IgD-negative memory B cell (primary cell): ENCODE measurements around the gene UNC79. TPM values are rescaled to one million over a fixed set of nuclear protein-coding genes. Genes with fewer than 3 reads are reported as not detected.
A peak's percentile ranks its signal among the peaks of the same experiment; 100 is the strongest.

Source experiments
- H3K27ac Mint-ChIP-seq, 3 donors: one replicate each; pipeline ENCODE4 v1.8.0; 2020 to 2022; ENCODE audit warnings: mild to moderate bottlenecking in 3 of 3, mixed read lengths in 3 of 3, moderate library complexity in 1 of 3
- H3K27me3 Mint-ChIP-seq: one replicate; pipeline ENCODE4 v1.8.0; 2021; ENCODE audit warnings: mixed read lengths
- H3K36me3 Mint-ChIP-seq: one replicate; pipeline ENCODE4 v1.8.0; 2020; ENCODE audit warnings: mild to moderate bottlenecking, mixed read lengths
- H3K4me1 Mint-ChIP-seq, 3 donors: one replicate each; pipeline ENCODE4 v1.8.0; 2020 to 2022; ENCODE audit warnings: mixed read lengths in 3 of 3, mild to moderate bottlenecking in 1 of 3
- H3K4me3 Mint-ChIP-seq, 4 donors: one replicate each; pipeline ENCODE4 v1.8.0; 2020 to 2022; ENCODE audit warnings: mild to moderate bottlenecking in 4 of 4, mixed read lengths in 4 of 4, moderate library complexity in 3 of 4
- H3K9me3 Mint-ChIP-seq, 3 donors: one replicate each; pipeline ENCODE4 v1.8.0; 2020 to 2021; ENCODE audit warnings: mixed read lengths in 3 of 3, mild to moderate bottlenecking in 1 of 3
- polyA plus RNA-seq: library from polyadenylated mRNA; unstranded; fragments of 300-500 nt; fragmentation: Illumina TruSeq; gene quantifications from one replicate; pipeline ENCODE4 v1.2.3, GENCODE V29; 2021

Gene UNC79
- polyA plus RNA-seq, 1 donor from 2014 or later: not detected

DNA sequence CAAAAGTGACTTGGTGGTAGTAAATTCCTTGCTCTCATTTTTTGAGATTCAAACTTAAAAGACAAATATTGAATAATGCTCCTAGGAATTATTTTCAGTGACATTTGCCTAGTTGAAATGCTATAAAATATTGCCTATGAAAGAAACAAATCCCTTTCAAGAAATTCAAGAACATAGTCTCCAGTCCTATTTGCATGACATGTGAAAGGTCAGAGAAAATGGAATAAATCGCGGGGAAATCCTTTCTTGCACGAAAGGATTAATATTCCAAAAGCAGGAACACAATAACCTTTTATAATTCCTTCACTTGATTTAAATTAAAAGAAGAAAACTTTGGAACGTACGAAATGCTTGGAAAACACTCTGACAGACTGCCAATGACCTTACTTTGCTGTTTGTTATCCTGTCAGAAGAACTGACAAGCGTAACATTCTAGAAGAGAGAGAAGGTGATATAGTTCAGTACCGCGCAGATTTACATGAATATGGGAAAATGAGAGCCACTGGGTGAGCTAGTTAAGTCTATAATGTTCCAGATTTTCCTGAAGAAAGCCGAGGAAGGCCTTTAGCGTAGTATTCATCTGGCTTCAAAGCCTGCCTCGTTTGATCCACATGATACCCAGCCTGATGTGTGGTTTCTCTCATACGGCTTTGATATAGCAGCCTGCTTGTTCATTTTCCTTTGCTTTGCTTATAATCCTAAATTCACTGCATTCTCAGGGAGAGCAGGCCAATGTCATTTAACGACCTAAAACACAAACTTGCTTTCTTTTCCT lies 254.6 kb downstream of the UNC79 start:
- Mint-ChIP-seq H3K9me3 (peaks cover 0 to 1% (median 0%) of the 10 kb centered on the region in 3 donors), H3K27me3 (peaks cover 9% of the 10 kb centered on the region), H3K4me3 (no peak overlapping the region), H3K27ac (no peak overlapping the region), H3K4me1 (peaks cover 0 to 2% (median 0%) of the 10 kb centered on the region in 3 donors), H3K36me3 (no peaks in the 10 kb centered on the region)

- Mint-ChIP-seq H3K9me3 (peaks cover 0 to 2% (median 1%) of the 10 kb centered on the region in 3 donors), H3K4me3 (no peak overlapping the region), H3K4me1 (peaks cover 0 to 2% (median 0%) of the 10 kb centered on the region in 3 donors), H3K27ac (no peak overlapping the region), H3K36me3 (no peaks in the 10 kb centered on the region), H3K27me3 (peaks cover 9% of the 10 kb centered on the region)
Measured at GRCh38 chr14:93686268-93686667, 255.5 kb downstream of the UNC79 start.

DNA sequence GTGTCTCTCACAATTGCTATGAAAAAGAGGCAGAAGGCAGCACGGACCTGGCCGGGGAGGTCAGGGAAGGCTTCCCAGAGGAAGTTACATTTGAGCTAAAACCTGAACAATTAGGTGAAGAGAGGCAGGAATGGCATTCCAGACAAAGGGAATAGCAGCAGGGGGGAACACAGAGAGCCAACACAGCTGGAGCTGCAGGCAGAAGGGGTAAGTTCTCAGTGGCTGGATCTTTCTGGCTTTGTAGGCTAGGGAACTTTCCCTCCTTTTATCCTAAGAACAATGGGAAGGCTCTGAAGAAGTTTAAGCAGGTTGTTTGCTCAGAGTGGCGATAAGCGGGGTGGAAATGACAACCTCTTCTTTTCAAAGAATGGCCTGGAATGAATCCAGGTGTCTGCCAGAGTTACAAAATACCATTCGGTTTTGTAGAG lies 257.5 kb downstream of the UNC79 start:
- Mint-ChIP-seq H3K9me3 (peaks cover 0 to 2% (median 1%) of the 10 kb centered on the region in 3 donors), H3K27me3 (peaks cover 9% of the 10 kb centered on the region), H3K36me3 (no peaks in the 10 kb centered on the region), H3K4me3 (no peak overlapping the region), H3K27ac (no peak overlapping the region), H3K4me1 (no peaks in the 10 kb centered on the region)

DNA sequence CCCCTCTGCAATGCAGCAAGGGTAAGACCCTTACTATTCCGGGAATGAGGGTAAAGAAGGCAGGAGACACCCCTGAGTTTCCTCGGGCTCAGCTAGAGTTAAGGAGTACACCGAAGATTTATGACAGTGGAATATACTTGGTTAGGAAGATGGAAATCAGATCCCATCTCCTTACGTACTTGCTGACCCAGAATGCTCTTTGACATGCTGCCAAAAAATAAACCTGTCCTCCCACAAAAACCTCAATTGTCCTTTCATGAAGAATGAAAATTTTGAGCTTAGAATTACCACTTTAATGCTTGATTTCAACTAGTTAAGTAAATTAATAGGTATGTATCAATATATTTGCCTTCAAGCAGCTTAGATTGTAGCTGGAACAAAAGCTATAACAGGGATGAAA lies 258.1 kb downstream of the UNC79 start:
- no peak overlapping the region for H3K27ac Mint-ChIP-seq
- H3K4me1 Mint-ChIP-seq: no peaks in the 10 kb centered on the region
- peaks cover 9% of the 10 kb centered on the region for H3K27me3 Mint-ChIP-seq

DNA sequence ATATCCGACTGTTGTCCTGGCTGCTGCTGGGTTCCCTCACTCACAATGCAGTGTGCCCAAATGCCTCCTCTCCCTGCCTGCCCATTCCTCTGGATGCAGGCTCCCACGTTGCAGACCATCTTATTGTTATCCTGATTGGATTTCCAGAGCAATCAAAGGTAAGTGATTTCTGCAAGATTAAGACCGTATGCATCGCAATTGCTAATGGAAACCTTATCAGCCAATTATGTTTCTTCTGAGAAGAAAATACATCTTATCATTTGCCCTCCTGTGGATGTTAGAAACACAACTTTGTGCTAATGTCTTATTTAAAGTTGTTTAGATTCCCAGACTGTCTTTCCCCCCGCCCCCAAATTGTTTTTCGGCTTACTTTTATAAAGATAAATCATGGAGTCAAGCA lies 259.4 kb downstream of the UNC79 start:
- peaks cover 8% of the 10 kb centered on the region for H3K27me3 Mint-ChIP-seq
- H3K4me1 Mint-ChIP-seq: no peaks in the 10 kb centered on the region
- no peaks in the 10 kb centered on the region for H3K36me3 Mint-ChIP-seq
- H3K27ac Mint-ChIP-seq: no peak overlapping the region
- H3K9me3 Mint-ChIP-seq: peaks cover 0 to 3% (median 1%) of the 10 kb centered on the region in 3 donors
- no peak overlapping the region for H3K4me3 Mint-ChIP-seq

More for the DNA sequence above, 258.1 kb downstream of the UNC79 start:
- no peak overlapping the region for H3K4me3 Mint-ChIP-seq
- H3K36me3 Mint-ChIP-seq: no peaks in the 10 kb centered on the region
- peaks cover 0 to 2% (median 1%) of the 10 kb centered on the region in 3 donors for H3K9me3 Mint-ChIP-seq

GRCh38 chr14:93691042-93691780 lies 260.5 kb downstream of the UNC79 start:
- Mint-ChIP-seq H3K36me3 (no peaks in the 10 kb centered on the region), H3K4me1 (no peaks in the 10 kb centered on the region), H3K9me3 (peaks cover 0 to 3% (median 1%) of the 10 kb centered on the region in 3 donors), H3K27ac (no peak overlapping the region), H3K4me3 (no peak overlapping the region), H3K27me3 (peaks cover 8% of the 10 kb centered on the region)

DNA sequence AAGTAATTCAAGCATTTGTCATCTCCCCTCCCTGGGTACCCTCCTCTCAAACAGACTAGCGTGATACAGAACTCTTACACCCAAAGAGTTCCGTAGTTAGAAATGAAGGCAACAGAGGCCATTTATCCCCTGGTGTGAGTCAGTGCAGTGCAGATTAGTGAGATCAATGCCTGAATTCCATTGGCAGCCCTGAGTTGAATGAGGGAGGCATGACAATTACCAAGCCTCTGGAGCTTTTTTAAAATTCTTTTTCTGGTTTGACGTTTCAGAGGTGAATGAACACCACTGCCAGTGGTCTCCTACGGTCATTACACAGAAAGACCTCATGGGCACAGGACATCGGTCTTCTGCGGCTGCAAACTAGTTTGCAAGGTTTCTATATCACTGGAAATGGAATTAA lies 263.2 kb downstream of the UNC79 start:
- Mint-ChIP-seq H3K27ac (no peak overlapping the region), H3K4me1 (no peaks in the 10 kb centered on the region), H3K36me3 (no peaks in the 10 kb centered on the region)

DNA sequence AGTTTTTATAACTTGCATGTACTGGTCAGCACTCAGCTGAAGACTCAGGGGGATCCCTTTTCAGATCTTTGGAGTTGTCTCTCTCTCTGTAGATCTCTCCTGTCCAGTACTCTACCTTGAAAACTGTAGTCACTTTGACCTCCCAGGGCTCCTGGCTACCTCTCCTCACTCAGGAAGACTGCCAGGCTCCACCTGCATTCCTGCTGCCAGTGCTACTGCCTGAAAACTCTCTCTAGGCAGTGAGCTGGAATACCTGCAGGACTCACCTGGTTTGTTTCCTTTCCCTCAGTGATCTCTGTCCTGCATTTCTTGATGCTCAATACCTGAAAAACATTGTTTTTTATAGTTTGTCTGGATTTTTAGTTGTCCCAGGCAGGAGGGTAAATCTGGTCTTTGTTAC lies 270.2 kb downstream of the UNC79 start:
- Mint-ChIP-seq H3K27ac (no peak overlapping the region), H3K27me3 (peaks cover 18% of the 10 kb centered on the region), H3K36me3 (no peaks in the 10 kb centered on the region), H3K4me3 (no peak overlapping the region), H3K9me3 (peaks cover 4 to 21% (median 11%) of the 10 kb centered on the region in 3 donors), H3K4me1 (no peaks in the 10 kb centered on the region)

More for the DNA sequence above, 263.2 kb downstream of the UNC79 start:
- peaks cover 3% of the 10 kb centered on the region for H3K27me3 Mint-ChIP-seq
- no peak overlapping the region for H3K4me3 Mint-ChIP-seq
- H3K9me3 Mint-ChIP-seq: peaks cover 4 to 6% (median 4%) of the 10 kb centered on the region in 3 donors

- Mint-ChIP-seq H3K4me1 (no peaks in the 10 kb centered on the region), H3K4me3 (no peak overlapping the region), H3K9me3 (peaks cover 4 to 21% (median 14%) of the 10 kb centered on the region in 3 donors), H3K27me3 (peaks cover 18% of the 10 kb centered on the region), H3K27ac (no peak overlapping the region), H3K36me3 (no peaks in the 10 kb centered on the region)
Measured at GRCh38 chr14:93701562-93701961, 270.8 kb downstream of the UNC79 start.

DNA sequence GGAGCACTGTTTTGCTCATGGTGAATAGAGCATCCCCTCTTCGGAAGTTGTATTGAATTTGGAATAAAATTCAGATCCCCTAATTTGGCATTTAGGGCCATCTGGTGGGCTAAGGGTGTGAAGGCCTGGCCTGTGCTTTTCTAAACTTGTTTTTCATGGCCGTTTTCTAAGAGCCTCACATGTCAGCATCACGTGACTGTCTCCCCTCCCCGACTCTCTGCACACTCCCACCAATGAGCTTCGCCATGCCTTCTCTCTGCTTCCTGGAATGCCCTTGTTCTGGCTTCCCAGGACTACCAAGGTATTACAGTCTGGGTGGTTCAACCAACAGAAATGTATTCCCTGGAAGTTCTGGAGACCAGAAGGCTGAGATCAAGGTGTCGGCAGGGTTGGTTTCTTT lies 272.2 kb downstream of the UNC79 start:
- peaks cover 4 to 20% (median 14%) of the 10 kb centered on the region in 3 donors for H3K9me3 Mint-ChIP-seq
- no peaks in the 10 kb centered on the region for H3K36me3 Mint-ChIP-seq
- H3K4me1 Mint-ChIP-seq: no peaks in the 10 kb centered on the region
- H3K27me3 Mint-ChIP-seq: peaks cover 18% of the 10 kb centered on the region
- no peak overlapping the region for H3K4me3 Mint-ChIP-seq
- peak overlapping the region in 1 of 3 donors; percentile 63 for H3K27ac Mint-ChIP-seq

DNA sequence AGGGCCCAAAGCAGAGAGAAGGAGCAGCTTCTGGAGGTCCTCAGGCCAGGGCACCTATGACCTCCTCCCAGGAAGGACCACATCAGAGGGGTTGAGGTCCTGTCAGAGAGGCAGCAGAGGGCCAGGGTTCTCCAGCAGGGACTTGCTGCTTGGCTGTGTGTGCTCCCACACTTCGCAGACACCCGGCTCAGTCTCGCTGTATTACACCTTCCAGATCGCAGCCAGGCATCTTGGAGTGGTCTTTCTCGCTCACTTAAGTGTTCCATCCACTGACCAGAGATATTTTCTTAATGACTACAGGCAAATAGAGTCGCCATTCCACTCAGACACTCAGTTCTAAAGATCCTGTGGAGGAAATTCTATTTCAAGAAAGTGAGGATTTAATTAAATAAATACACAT lies 273.2 kb downstream of the UNC79 start:
- Mint-ChIP-seq H3K9me3 (peaks cover 1 to 17% (median 11%) of the 10 kb centered on the region in 3 donors), H3K4me1 (peaks cover 0 to 2% (median 0%) of the 10 kb centered on the region in 3 donors), H3K36me3 (no peaks in the 10 kb centered on the region), H3K27me3 (peaks cover 18% of the 10 kb centered on the region), H3K4me3 (no peak overlapping the region), H3K27ac (peak overlapping the region in 1 of 3 donors; percentile 6)

- Mint-ChIP-seq H3K4me1 (peaks cover 0 to 2% (median 0%) of the 10 kb centered on the region in 3 donors), H3K4me3 (no peak overlapping the region), H3K9me3 (peaks cover 1 to 4% (median 2%) of the 10 kb centered on the region in 3 donors), H3K36me3 (no peaks in the 10 kb centered on the region), H3K27me3 (peaks cover 15% of the 10 kb centered on the region), H3K27ac (no peak overlapping the region)
Measured at GRCh38 chr14:93705513-93706156, 274.9 kb downstream of the UNC79 start.

- H3K4me3 Mint-ChIP-seq: no peak overlapping the region
- H3K27me3 Mint-ChIP-seq: peaks cover 12% of the 10 kb centered on the region
- H3K4me1 Mint-ChIP-seq: peaks cover 0 to 2% (median 0%) of the 10 kb centered on the region in 3 donors
- H3K27ac Mint-ChIP-seq: no peak overlapping the region
- no peaks in the 10 kb centered on the region for H3K36me3 Mint-ChIP-seq
- peaks cover 0 to 2% (median 0%) of the 10 kb centered on the region in 3 donors for H3K9me3 Mint-ChIP-seq
Measured at GRCh38 chr14:93706360-93706955, 275.7 kb downstream of the UNC79 start.

DNA sequence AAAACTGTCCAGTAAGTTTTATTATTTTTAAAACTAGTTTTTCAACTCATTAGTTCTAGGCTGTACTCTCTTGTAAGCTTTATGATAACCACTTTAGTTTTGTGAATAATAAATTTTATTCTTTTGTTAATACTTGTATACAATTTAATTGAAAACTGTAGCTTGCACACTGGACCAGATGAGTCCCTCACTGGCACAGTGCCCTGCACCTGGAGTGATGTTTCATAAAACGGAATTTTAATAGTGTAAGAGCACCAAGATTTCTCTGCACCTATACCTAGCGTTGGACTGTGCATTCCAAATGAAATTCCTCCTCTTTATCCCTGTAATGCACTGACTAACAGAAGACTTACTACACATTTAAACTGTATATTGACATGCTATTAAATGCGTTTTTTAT lies 276.7 kb downstream of the UNC79 start:
- H3K4me3 Mint-ChIP-seq: no peak overlapping the region
- peaks cover 0 to 2% (median 0%) of the 10 kb centered on the region in 3 donors for H3K9me3 Mint-ChIP-seq
- H3K27me3 Mint-ChIP-seq: peaks cover 12% of the 10 kb centered on the region
- peaks cover 0 to 2% (median 0%) of the 10 kb centered on the region in 3 donors for H3K4me1 Mint-ChIP-seq
- H3K36me3 Mint-ChIP-seq: no peaks in the 10 kb centered on the region
- no peak overlapping the region for H3K27ac Mint-ChIP-seq
